GM18526 (cell line): Measurements from ENCODE around the gene MAP2K3.

Source experiments
- POLR2A ChIP-seq: IDR thresholded peaks from 3 replicates; pipeline ENCODE4 v1.6.1; 2011; ENCODE audit not compliant: insufficient read length; ENCODE audit errors: extremely low read depth

MAP2K3 gene

GRCh38 chr17:21272881-21273792 is 11.4 kb upstream of the MAP2K3 start:
- no peak for TF ChIP-seq POLR2A

GRCh38 chr17:21275047-21275578 is 9.4 kb upstream of the MAP2K3 start:
- TF ChIP-seq POLR2A, result no peak

- TF ChIP-seq POLR2A, result peak; percentile 65
Measured at GRCh38 chr17:21275579-21276263, 8.8 kb upstream of the MAP2K3 start.

GRCh38 chr17:21276264-21276588 is 8.3 kb upstream of the MAP2K3 start:
- no peak for TF ChIP-seq POLR2A

GRCh38 chr17:21277332-21277731 is 7.2 kb upstream of the MAP2K3 start:
- TF ChIP-seq POLR2A, result no peak

- TF ChIP-seq POLR2A, result no peak
Measured at GRCh38 chr17:21278450-21279197, 5.9 kb upstream of the MAP2K3 start.

- no peak for TF ChIP-seq POLR2A
Measured at GRCh38 chr17:21279198-21279535, 5.3 kb upstream of the MAP2K3 start.

GRCh38 chr17:21279582-21279981 is 4.9 kb upstream of the MAP2K3 start:
- TF ChIP-seq POLR2A, result no peak

- no peak for TF ChIP-seq POLR2A
Measured at GRCh38 chr17:21280081-21280518, 4.4 kb upstream of the MAP2K3 start.

GRCh38 chr17:21282231-21282630 is 2.3 kb upstream of the MAP2K3 start:
- no peak for TF ChIP-seq POLR2A

- no peak for TF ChIP-seq POLR2A
Measured at GRCh38 chr17:21282850-21283249, 1.7 kb upstream of the MAP2K3 start.

GRCh38 chr17:21283482-21284318 is 811 bp upstream of the MAP2K3 start:
- TF ChIP-seq POLR2A, result no peak

GRCh38 chr17:21285164-21286065 is 904 bp downstream of the MAP2K3 start:
- TF ChIP-seq POLR2A, result no peak
